GM12874 (cell line): ENCODE results near the gene EBI3.

Source experiments
- CTCF ChIP-seq: IDR thresholded peaks from 2 replicates; pipeline ENCODE4 v1.5.1; 2011; ENCODE audit warnings: low read depth, mild to moderate bottlenecking, control low read depth, low read length, moderate library complexity; ENCODE audit not compliant: insufficient read depth

EBI3 gene

GRCh38 chr19:4197625-4198466, 31.5 kb upstream of the EBI3 start:
- TF ChIP-seq CTCF: no peak

- TF ChIP-seq CTCF: no peak
These were observed 30.7 kb upstream of the EBI3 start for GRCh38 chr19:4198467-4199126.

GRCh38 chr19:4199699-4200293, 29.5 kb upstream of the EBI3 start:
- TF ChIP-seq CTCF: no peak

- TF ChIP-seq CTCF: no peak
These were observed 28.3 kb upstream of the EBI3 start for GRCh38 chr19:4200940-4201542.

- no peak for TF ChIP-seq CTCF
These were observed 27.5 kb upstream of the EBI3 start for GRCh38 chr19:4201798-4202197.

- TF ChIP-seq CTCF: peak; percentile 42
These were observed 22.4 kb upstream of the EBI3 start for GRCh38 chr19:4206818-4207484.
